HG02642 (cell line): ENCODE measurements around the gene SERPINB10.
"Not testable (repeated sequence)": the region's sequence is repeated elsewhere in the genome, so short reads cannot be mapped to it uniquely, and the experiment has no call there.

ENCODE experiments used
- ATAC-seq: cut with Tn5 transposase; IDR thresholded peaks from one replicate; pipeline ENCODE4 v1.9.1; 2021; ENCODE audit warnings: mild to moderate bottlenecking; ENCODE audit not compliant: unreplicated experiment, poor library complexity

The SERPINB10 gene

GRCh38 chr18:63890237-63890949 lies 17.4 kb upstream of the SERPINB10 start:
- no peak for ATAC-seq

- peak; percentile 81 for ATAC-seq
These were observed 16.8 kb upstream of the SERPINB10 start for GRCh38 chr18:63890950-63891304.

- no peak for ATAC-seq
These were observed 15.2 kb upstream of the SERPINB10 start for GRCh38 chr18:63892566-63892965.

- ATAC-seq = no peak
These were observed 13.5 kb upstream of the SERPINB10 start for GRCh38 chr18:63894106-63894772.

- no peak for ATAC-seq
These were observed 12.6 kb upstream of the SERPINB10 start for GRCh38 chr18:63895190-63895589.

- no peak for ATAC-seq
These were observed 10.7 kb upstream of the SERPINB10 start for GRCh38 chr18:63897072-63897471.

- no peak for ATAC-seq
These were observed 8.6 kb upstream of the SERPINB10 start for GRCh38 chr18:63899206-63899605.

- ATAC-seq = no peak
These were observed 3.7 kb upstream of the SERPINB10 start for GRCh38 chr18:63903851-63904570.

GRCh38 chr18:63904694-63905093 lies 3.1 kb upstream of the SERPINB10 start:
- ATAC-seq = no peak

GRCh38 chr18:63905361-63905760 lies 2.4 kb upstream of the SERPINB10 start:
- ATAC-seq = no peak

- ATAC-seq = no peak
These were observed 1.7 kb upstream of the SERPINB10 start for GRCh38 chr18:63906056-63906455.

GRCh38 chr18:63908858-63909257 lies 1.1 kb downstream of the SERPINB10 start:
- peak; percentile 60 for ATAC-seq

GRCh38 chr18:63909870-63910269 lies 2.1 kb downstream of the SERPINB10 start:
- peak; percentile 74 for ATAC-seq

GRCh38 chr18:63917817-63918216 lies 10.1 kb downstream of the SERPINB10 start:
- ATAC-seq = no peak

- ATAC-seq = no peak
These were observed 14.3 kb downstream of the SERPINB10 start for GRCh38 chr18:63922049-63922448.

GRCh38 chr18:63924551-63924950 lies 16.8 kb downstream of the SERPINB10 start:
- no peak for ATAC-seq

- ATAC-seq = no peak
These were observed 20.6 kb downstream of the SERPINB10 start for GRCh38 chr18:63928331-63928730.

- ATAC-seq = not testable (repeated sequence)
These were observed 21.6 kb downstream of the SERPINB10 start for GRCh38 chr18:63929369-63929768.

GRCh38 chr18:63930773-63931354 lies 23.1 kb downstream of the SERPINB10 start:
- ATAC-seq = no peak

- ATAC-seq = peak; percentile 98
These were observed 28.6 kb downstream of the SERPINB10 start for GRCh38 chr18:63936156-63936931.
